Measurements from ENCODE around the gene PTPRC.

DNA sequence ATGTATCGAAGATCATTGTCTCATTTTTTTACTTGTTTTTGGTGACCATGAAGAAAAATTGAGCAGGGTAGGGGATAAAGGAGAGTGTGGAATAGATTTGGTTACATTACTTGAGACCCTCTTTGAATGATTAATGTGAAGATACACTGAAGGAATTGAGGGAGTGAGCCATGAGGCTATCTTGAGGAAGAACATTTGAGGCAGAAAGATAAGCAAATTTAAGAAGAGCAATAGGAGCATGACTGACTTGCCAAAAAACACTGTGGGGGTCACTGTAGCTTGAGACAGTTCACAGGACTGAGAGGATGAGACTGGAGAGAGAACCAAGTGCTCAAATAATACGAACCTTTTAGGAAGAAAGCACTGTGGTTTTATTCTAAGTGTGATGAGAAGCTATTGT is 43.1 kb upstream of the PTPRC start:
- TF ChIP-seq CTCF (conservative IDR thresholded peaks at IDR 0.05) (no peak), ZFX (IDR thresholded peaks at IDR 0.05) (no peak)
